Regular cardiac myocyte (primary cell): ENCODE data around the gene TOLLIP. TPM values are rescaled to one million over a fixed set of nuclear protein-coding genes. Genes with fewer than 3 reads are reported as not detected.

ENCODE experiments used
- total RNA-seq: library from RNA; depleted of rRNA; stranded (reverse); fragments of >200 nt; gene quantifications from 2 replicates; pipeline ENCODE4 v1.2.3, GENCODE V29; 2014

TOLLIP gene
- 21.4 and 27.4 TPM in 2 replicates for total RNA-seq

DNA sequence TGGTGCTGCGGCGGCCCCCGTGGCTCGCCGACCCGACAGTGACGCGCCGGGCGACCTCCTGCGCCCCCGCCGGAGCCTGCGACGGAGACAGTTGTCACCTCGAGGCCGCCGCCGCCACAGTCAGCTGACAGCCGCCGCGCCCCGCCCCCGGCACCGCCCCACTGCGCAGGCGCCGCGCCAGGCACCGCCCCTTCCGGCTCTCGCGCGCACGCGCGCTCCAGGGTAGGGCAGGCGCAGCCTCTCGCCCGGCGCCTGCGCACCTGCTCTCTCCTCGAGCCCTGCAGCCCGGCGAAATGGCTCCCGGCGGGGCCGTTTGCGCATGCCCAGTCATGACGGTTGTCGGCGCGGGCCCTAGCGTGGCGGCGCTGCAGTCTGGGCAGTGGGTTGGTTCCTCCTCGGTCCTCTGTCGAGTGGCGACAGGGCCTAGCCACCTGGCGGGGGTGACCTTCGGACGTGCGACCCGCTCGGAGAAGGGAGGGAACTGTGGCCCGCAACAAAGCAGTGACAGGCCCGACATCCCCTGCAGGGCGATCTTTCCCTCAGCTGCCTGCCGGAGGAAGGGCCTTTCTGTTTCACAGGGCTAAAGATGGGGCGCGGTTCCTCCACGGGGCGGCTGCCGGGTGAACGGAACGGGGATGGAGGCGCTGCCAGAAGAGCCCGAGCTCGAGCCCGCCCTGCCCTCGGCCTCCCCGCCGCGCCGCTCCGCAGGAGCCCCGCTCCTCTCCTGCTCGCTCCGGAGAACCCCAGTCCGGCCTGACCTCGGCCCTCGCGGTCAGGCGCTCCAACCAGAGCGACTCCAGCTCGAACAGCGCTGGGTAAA is at the start of gene TOLLIP:
Gene TOLLIP, minus strand, starts transcription at position 135 of the 820 bp plus-strand sequence. Its CDS starts 134 bp downstream, at position 1.

Other genes with a start within 250 kb of the TOLLIP start
- gene MUC2, start 234.8 kb downstream of the TOLLIP start, total RNA-seq, result not detected in 2 replicates
- not detected in 2 replicates for gene MUC5AC, start 151.7 kb downstream of the TOLLIP start, total RNA-seq
- not detected in 2 replicates for gene MUC5B, start 86.6 kb downstream of the TOLLIP start, total RNA-seq
- gene BRSK2, start 80.3 kb upstream of the TOLLIP start, total RNA-seq, result 0.56 and 0.58 TPM in 2 replicates
- gene MOB2, start 177.1 kb upstream of the TOLLIP start, total RNA-seq, result 18.9 and 21.7 TPM in 2 replicates